CD4-positive, alpha-beta T cell treated with Interleukin-17A for 4 hours (primary cell): ENCODE data around the gene TRIML2.

Experiments used
- DNase-seq: peaks from one replicate; pipeline ENCODE4 v3.0.0-alpha.2; 2020; ENCODE audit warnings: mixed read lengths

The TRIML2 gene

DNA sequence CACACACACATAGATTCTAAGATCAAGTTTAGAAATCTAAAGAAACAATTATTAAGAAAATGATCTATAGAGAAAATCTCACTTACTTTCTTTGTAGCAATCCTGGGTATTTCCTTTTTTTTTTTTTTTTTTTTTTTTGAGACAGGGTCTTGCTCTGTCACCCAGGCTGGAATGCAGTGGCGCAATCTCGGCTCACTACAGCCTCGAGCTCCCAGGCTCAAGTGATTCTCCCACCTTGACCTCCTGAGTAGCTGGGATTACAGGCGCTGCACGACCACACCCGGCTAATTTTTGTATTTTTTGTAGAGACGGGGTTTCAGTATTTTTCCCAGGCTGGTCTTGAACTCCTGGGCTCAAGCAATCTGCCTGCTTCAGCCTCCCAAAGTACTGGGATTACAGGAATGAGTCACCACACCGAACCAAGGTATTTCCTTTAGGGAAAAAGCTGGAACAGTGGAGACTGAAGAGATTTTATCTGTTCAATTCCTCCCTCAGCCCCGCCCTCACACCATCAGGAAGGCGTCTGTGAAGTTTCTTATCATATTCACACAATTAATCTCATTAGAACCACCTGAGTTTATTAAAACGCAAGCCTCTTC lies at the start of gene TRIML2:
TRIML2 (minus strand) TSS at position 447 of the 599 bp plus-strand sequence. CDS start 4,235 bp downstream, outside the sequence.
- no peak for DNase-seq

GRCh38 chr4:188158336-188158735 lies 48.9 kb upstream of the TRIML2 start:
- DNase-seq, result no peak

DNA sequence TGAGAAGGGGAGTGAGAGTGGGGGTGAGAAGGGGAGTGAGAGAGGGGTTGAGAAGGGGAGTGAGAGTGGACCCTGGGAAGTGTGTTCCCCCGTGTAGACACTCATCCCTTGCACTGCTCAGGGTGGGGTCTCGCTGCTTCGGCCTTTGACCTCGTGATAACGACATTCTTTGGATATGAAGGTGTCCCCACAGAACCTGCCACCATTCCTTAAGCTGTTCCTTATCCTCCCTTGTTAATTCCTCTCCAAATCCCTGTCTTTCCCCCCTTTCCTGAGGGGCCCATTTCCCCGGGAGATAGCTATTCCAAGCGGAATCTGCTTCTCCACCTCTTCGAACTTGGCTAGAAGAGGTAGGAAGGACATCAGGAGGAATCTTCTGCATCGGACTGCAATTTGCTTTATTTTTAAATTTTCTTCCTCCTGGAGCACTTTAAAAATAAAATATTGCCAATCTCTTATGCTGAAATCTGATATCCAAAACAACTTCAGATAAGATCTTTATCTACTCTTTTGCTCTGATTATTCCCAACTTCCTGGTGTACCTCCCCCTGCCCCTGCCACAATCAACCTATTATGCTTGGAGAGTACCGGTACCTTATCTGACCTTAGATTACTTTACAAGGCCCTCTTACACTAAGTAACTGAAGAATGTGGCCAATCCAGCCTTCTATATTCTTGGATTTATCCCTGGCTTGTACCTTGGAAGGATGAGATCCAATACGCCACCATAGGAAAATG lies 45.4 kb upstream of the TRIML2 start:
- DNase-seq, result no peak

DNA sequence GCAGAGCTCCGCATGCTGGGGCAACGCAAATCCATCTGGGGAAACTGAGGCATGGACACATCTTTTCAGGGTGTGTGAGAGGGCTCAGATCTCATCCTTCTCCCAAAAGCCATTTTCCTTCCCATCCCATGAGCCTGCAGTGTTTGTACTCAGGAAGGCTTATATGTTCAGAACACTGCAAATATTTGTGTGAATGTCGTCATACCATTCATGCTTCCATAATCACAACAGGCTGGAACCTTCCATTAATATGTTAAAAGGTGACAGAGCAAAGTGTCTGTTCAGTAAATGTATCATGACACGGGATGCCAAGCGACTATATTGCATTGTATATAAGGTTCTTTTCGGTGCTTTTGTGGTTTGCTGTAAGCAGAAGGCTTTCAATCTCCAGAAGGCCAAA lies 38.4 kb upstream of the TRIML2 start:
- DNase-seq, result no peak

DNA sequence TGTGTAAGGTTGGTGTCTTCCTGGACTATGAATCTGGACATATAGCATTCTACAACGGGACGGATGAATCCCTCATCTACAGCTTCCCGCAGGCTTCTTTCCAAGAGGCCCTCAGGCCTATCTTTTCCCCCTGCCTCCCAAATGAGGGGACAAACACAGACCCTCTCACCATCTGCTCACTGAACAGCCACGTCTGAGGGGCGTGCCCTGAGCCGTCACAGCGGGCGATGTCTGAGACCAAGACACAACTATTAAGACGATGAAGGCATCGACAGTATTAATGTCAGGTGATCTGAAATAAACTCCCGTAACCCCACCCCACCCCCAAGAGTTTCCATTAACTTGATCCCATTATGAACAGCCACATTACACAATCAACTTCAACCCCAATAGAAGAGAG lies 37.8 kb upstream of the TRIML2 start:
- no peak for DNase-seq

GRCh38 chr4:188146618-188147017 lies 37.2 kb upstream of the TRIML2 start:
- DNase-seq, result no peak

DNA sequence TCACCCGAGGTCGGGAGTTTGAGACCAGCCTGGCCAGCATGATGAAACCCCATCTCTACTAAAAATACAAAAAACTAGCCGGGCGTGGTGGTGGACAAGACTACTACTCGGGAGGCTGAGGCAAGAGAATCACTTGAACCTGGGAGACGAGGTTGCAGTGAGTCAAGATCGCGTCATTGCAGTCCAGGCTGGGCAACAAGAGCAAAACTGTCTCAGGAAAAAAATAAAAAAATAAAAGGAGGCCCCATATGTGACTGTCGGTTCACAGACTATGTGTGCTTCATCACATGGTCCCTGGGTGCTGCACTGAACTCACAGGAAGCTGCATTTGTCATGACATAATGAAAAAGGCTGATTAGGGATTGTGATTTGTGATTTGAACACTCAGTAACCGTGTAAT lies 36.2 kb upstream of the TRIML2 start:
- DNase-seq, result no peak

- no peak for DNase-seq
Measured at GRCh38 chr4:188143731-188144130, 34.3 kb upstream of the TRIML2 start.

DNA sequence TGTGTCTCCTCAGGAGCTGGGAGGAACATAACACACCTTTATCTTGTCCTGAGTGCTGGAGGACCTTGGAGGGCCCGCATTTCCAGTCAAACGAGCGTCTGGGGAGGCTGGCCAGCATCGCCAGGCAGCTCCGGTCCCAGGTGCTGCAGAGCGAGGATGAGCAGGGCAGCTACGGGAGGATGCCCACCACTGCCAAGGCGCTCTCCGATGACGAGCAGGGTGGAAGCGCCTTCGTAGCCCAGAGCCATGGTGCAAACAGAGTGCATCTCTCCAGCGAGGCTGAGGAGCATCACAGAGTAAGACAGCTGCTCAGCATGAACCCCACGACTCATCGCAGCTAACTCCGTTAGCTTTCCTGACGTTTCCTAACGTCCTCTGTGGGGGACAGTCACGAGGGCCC lies 30.3 kb upstream of the TRIML2 start:
- no peak for DNase-seq

DNA sequence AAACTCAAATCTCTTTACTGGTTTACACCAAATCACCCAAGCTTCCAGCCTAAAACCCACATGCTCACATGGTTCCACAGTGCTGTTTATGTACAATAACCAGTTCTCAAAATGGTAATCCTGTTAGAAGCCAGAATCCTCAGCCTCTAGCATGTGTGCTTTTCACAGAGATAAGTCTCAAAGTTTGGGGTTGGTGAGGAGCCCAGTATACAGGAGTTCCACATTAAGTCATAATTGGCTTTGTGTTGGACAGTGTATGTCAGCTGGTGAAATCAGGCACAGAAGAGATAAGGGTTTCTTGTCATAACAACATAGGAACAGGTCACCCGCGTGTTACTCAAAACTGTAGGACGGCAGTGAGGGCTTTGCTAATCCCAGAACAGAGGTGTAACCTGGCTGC lies 29.7 kb upstream of the TRIML2 start, which contains the start of gene TRIML1:
TRIML1 (plus strand) TSS at position 301 of the 400 bp plus-strand sequence. CDS start 118 bp downstream, outside the sequence.
- DNase-seq, result no peak

DNA sequence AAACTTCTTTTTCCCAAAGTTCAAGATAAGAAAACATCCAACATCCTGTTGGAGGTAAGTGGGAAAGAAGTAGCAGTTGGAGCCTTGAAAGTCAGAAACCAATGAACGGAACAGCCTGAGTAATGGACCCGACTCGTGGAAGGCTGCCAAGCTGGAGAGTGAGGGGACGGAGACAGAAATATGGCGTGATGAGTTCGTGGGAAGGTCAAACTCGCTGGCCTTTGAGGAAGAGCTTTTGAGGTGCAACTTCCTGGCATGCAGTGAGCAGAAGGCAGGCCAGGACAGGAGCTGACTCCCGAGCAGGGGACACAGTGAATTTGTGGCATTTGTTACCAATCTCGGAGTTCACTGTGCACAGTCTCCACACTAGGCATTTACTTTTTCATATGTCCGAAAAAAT lies 28.8 kb upstream of the TRIML2 start:
- DNase-seq, result no peak

DNA sequence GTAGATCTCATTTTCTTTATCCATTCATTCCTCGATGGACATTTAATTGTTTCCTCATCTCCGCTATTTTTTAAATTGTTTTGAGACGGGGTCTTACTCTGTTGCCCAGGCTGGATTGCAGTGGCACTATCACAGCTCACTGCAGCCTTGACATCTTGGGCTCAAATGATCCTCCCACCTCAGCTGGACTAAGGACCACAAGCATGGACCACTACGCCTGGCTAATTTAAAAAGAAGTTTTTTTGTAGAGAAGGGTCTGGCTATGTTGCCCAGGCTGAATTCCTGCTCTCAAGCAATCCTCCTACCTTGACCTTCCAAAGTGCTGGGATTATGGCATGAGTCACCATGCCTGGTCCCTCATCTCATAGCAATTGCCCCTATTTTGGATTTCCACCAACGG lies 22.8 kb upstream of the TRIML2 start:
- DNase-seq, result no peak

DNA sequence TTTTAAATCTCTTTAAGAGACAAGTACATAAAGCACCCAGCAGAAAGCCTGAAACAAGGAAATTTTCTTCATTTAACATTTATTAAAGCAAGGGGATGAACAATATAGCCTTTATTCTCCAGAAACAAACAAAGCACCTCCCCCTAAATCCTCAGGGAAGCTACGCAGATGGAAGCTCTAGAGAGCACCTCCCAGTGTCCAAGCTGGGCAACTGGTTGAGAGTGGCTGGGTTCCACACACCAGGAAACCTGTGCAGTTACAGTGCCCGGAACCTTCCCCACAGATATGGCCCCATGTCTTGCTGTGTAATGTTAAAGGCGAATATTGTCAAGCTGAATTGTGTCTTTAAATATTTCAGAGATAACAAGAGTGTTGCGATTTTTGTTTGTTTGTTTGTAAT lies 21.0 kb upstream of the TRIML2 start:
- no peak for DNase-seq

GRCh38 chr4:188127214-188127874 lies 17.9 kb upstream of the TRIML2 start:
- no peak for DNase-seq

DNA sequence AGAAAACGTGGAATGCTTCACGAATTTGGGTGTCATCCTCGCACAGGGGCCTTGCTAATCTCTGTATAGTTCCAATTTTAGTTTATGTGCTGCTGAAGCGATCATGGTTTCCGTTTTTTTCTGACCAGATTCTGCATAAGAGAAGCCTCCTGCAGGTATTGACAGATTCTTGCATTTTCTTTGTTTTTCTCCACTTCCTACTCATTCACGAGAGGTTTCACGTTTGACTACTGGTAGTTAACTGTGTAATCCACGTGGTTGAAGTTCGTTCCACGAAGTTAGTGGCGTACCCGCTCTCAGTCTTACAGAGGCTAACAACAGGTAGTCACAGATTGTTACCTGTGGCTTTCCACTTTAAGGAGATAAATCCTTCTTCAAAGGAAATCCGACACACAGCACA lies 12.1 kb upstream of the TRIML2 start:
- no peak for DNase-seq

DNA sequence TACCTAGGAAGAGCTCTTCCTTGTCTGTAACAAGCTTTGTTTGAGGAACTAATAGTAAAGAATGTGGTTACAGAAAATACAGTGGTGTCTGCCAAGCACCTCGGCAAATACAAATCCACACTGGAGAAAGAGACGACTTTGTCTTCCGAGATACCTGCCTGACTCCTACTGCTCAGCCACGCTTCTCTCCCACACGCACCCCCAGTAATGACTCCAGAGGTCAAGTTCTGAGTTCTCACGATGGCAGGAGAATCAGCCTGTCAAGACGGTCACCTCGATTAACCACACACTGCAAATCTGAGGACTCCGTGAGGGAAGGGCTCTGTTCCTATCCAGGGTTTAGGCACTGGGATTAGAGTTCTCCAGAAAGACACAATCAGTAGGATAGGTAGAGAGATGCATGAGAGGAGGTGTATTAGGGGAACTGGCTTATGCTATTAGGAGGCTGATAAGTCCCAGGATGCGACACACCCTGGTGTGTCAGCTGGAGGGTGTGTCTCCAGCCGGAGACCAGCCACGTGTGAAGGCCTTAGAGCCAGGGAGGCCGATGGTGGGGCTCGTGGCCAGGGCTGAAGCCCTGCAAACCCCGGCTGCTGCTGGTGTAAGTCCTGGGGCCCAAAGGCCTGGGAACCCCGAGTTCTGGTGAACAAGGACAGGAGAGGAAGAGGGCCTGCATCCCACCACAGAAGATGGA lies 8.4 kb upstream of the TRIML2 start:
- DNase-seq, result no peak

DNA sequence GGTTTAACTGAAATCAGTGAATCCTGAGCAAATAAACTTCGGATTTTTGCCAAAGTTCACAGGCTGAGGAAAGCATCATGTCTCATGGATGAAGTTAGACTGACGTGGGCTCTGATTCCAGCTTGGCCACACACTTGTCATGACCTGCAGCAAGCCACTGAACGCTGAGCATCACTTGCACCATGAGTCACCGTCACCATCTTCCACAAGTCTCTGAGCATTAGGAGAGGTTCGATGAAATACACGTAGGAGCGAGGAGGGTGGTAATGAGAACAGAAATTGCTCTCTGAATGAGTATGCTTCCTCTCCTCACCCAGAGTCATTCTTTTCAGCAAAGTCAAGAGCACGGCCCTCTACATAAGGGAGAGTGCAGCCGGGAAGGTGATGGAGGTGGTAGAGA lies 3.8 kb upstream of the TRIML2 start:
- DNase-seq, result no peak

- DNase-seq, result no peak
Measured at GRCh38 chr4:188111955-188112354, 2.6 kb upstream of the TRIML2 start.

GRCh38 chr4:188110741-188111471 lies 1.5 kb upstream of the TRIML2 start:
- no peak for DNase-seq

GRCh38 chr4:188110036-188110435 lies 633 bp upstream of the TRIML2 start:
- no peak for DNase-seq

GRCh38 chr4:188107931-188108843 lies 1.2 kb downstream of the TRIML2 start:
- no peak for DNase-seq

DNA sequence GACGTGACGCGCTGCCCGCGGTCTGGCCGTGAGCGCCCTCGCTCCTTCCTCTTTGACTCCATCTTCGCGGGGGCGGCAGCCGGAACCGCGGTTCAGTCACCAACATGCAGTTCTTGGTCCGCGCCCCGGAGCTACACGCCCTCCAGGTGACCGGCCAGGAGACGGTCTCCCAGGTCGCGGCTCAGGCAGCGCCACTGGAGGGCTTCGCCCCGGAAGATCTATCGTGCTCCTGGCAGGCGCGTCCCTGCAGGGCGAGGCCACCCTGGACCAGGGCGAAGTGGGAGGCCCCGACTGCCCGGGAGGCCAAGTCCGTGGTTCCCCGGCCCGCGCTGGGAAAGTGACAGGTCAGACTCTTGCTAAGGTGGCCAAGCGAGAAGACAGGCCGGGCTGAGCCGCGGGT lies 2.9 kb downstream of the TRIML2 start:
- no peak for DNase-seq
